ENCODE measurements around the gene RPIA. TPM values are rescaled to one million over a fixed set of nuclear protein-coding genes. Genes with fewer than 3 reads are reported as not detected.

RPIA gene
- total and polyA plus RNA-seq, 7 experiments from 2014 or later, result 16.4 to 65.3 (median 25.1) TPM

GRCh38 chr2:88737385-88737784 is 45.9 kb downstream of the RPIA start:
- ChIA-PET POLR2A (no interaction called here), CTCF (interaction anchor here (0.6 to 1.4 kb wide), 4 partner anchors 9 to 130 kb away, joined by 3 to 7 read pairs (median 4); no protein-coding TSS in a partner anchor)
- intact Hi-C loops (cut with micrococcal nuclease), result no loop called here
- H3K4me1 Mint-ChIP-seq, result peaks cover 0 to 32% (median 20%) of the 10 kb centered on the region in 7 donors
- DNase-seq, result no peak
- no peak for ATAC-seq
- Histone ChIP-seq H3K9me3 (ENCODE audit: control insufficient read depth in 2 of 3, low read length in 3 of 3) (no peaks in the 10 kb centered on the region), H3K36me3 (ENCODE audit: control insufficient read depth in 2 of 3, insufficient read depth in 3 of 3, low read length in 3 of 3) (peaks cover 0 to 46% (median 7%) of the 10 kb centered on the region in 3 experiments), H3K27ac (ENCODE audit: low read depth, low read length) (no peak overlapping the region), H3K4me3 (ENCODE audit: low read length) (no peak overlapping the region), H3K4me1 (ENCODE audit: control insufficient read depth in 2 of 2, insufficient read depth in 2 of 2, low read length in 2 of 2) (peaks cover 0 to 5% of the 10 kb centered on the region in 2 donors), H3K27me3 (ENCODE audit: control insufficient read depth in 2 of 2, insufficient read depth in 2 of 2, low read length in 2 of 2) (no peaks in the 10 kb centered on the region)
- H3K27ac Mint-ChIP-seq, result peak overlapping the region in 6 of 9 donors; percentile 6 to 55 (median 34)
- H3K4me3 Mint-ChIP-seq, result no peak overlapping the region
- peaks cover 5 to 46% (median 27%) of the 10 kb centered on the region in 5 donors for H3K36me3 Mint-ChIP-seq
- H3K9me3 Mint-ChIP-seq, result peaks cover 0 to 7% (median 0%) of the 10 kb centered on the region in 11 donors
- H3K27me3 Mint-ChIP-seq, result no peaks in the 10 kb centered on the region

DNA sequence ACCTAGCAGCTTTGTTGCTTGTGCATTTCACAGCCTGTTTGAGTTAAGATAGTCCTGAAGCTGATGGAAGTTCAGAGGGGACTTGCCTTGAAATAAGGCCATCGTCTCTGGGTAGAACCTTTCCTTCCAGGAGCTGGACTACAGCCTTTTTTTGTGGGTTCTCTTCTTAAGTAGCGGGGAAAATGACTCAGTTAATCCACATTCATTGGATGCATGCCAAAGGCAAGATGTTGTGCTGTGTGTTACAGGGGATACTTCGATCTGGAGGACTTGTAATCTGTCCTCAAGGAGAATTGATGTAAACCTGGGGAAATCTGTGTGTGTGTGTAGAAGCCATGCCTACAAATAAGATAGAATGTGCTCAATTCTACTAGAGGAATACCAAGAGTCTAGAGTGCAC is 46.8 kb downstream of the RPIA start:
- DNase-seq (no peak), ATAC-seq (no peak)
- Mint-ChIP-seq H3K27ac (peak overlapping the region in 8 of 9 donors; percentile 20 to 79 (median 26)), H3K4me1 (peaks cover 0 to 29% (median 23%) of the 10 kb centered on the region in 7 donors), H3K9me3 (peaks cover 0 to 15% (median 2%) of the 10 kb centered on the region in 11 donors), H3K27me3 (no peaks in the 10 kb centered on the region), H3K36me3 (peaks cover 13 to 55% (median 32%) of the 10 kb centered on the region in 5 donors), H3K4me3 (no peak overlapping the region)
- intact Hi-C loops (cut with micrococcal nuclease), result no loop called here
- H3K4me3 ChIP-seq (ENCODE audit: low read length), result no peak overlapping the region
- H3K27ac ChIP-seq (ENCODE audit: low read depth, low read length), result no peak overlapping the region
- no peaks in the 10 kb centered on the region for H3K27me3 ChIP-seq (ENCODE audit: control insufficient read depth in 2 of 2, insufficient read depth in 2 of 2, low read length in 2 of 2)
- no peaks in the 10 kb centered on the region for H3K9me3 ChIP-seq (ENCODE audit: control insufficient read depth in 2 of 3, low read length in 3 of 3)
- ChIA-PET POLR2A (no interaction called here), CTCF (interaction anchor here (0.6 to 1.4 kb wide), 5 partner anchors 10 to 183 kb away, joined by 3 to 7 read pairs (median 3); no protein-coding TSS in a partner anchor)
- peaks cover 0 to 5% of the 10 kb centered on the region in 2 donors for H3K4me1 ChIP-seq (ENCODE audit: control insufficient read depth in 2 of 2, insufficient read depth in 2 of 2, low read length in 2 of 2)
- H3K36me3 ChIP-seq (ENCODE audit: control insufficient read depth in 2 of 3, insufficient read depth in 3 of 3, low read length in 3 of 3), result peaks cover 0 to 46% (median 6%) of the 10 kb centered on the region in 3 experiments

DNA sequence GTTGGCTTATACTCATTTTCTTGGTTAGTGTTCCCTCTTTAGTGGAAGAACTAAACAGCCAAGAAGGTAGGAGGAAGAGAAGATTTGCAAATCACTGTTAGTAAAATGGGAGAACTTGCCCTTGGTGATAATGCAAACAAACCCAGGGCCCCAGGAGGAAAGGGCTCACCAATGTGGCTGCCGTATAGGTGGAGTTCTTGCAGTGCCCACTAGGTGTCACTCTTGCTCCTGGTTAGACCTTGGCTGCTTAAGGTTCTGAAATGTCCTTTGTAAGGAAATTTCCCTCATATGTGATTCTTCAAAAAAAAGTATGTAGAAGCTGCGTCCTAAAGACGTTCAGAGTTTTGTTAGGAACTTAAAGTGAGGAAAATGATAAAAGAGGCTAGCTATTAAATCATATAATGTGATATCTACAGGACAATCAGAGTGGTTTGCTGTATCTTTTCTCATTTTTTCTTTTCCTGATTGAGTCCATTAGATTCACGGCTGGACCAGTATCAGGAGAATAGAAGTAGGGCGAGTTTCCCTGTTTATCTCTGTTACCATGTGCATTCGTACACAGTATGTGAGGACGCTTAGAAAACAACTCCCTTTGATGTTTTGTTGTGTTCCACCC is 48.6 kb downstream of the RPIA start:
- Histone ChIP-seq H3K27ac (ENCODE audit: low read depth, low read length) (no peak overlapping the region), H3K9me3 (ENCODE audit: control insufficient read depth in 2 of 3, low read length in 3 of 3) (peaks cover 0 to 4% (median 0%) of the 10 kb centered on the region in 3 experiments), H3K4me3 (ENCODE audit: low read length) (no peak overlapping the region), H3K36me3 (ENCODE audit: control insufficient read depth in 2 of 3, insufficient read depth in 3 of 3, low read length in 3 of 3) (peaks cover 0 to 48% (median 6%) of the 10 kb centered on the region in 3 experiments), H3K27me3 (ENCODE audit: control insufficient read depth in 2 of 2, insufficient read depth in 2 of 2, low read length in 2 of 2) (no peaks in the 10 kb centered on the region), H3K4me1 (ENCODE audit: control insufficient read depth in 2 of 2, insufficient read depth in 2 of 2, low read length in 2 of 2) (peaks cover 0 to 5% of the 10 kb centered on the region in 2 donors)
- intact Hi-C loops (cut with micrococcal nuclease), result loop anchor here (1.0 to 5.0 kb wide), 10 partner anchors 11 to 307 kb away; no protein-coding TSS in a partner anchor
- Mint-ChIP-seq H3K27ac (peak overlapping the region in 6 of 9 donors; percentile 66 to 84 (median 71)), H3K4me1 (peaks cover 4 to 37% (median 30%) of the 10 kb centered on the region in 7 donors), H3K9me3 (peaks cover 0 to 33% (median 16%) of the 10 kb centered on the region in 11 donors), H3K4me3 (peak overlapping the region in 4 of 10 donors; percentile 8 to 43 (median 25)), H3K36me3 (peaks cover 22 to 72% (median 51%) of the 10 kb centered on the region in 5 donors), H3K27me3 (no peaks in the 10 kb centered on the region)
- DNase-seq (peak; percentile 40 to 80 (median 67)), ATAC-seq (peak; percentile 95)
- CTCF ChIA-PET, result interaction anchor here (0.6 to 2.3 kb wide), 7 partner anchors 9 to 135 kb away, joined by 3 to 12 read pairs (median 6); no protein-coding TSS in a partner anchor
- POLR2A ChIA-PET, result interaction anchor here (1.7 kb wide), 1 partner anchor 11 kb away, joined by 6 read pairs; no protein-coding TSS in a partner anchor

- H3K27me3 ChIP-seq (ENCODE audit: control insufficient read depth in 2 of 2, insufficient read depth in 2 of 2, low read length in 2 of 2), result no peaks in the 10 kb centered on the region
- H3K9me3 ChIP-seq (ENCODE audit: control insufficient read depth in 2 of 3, low read length in 3 of 3), result peaks cover 0 to 17% (median 4%) of the 10 kb centered on the region in 3 experiments
- DNase-seq (no peak), ATAC-seq (no peak)
- intact Hi-C loops (cut with micrococcal nuclease), result no loop called here
- H3K36me3 ChIP-seq (ENCODE audit: control insufficient read depth in 2 of 3, insufficient read depth in 3 of 3, low read length in 3 of 3), result peaks cover 4 to 31% (median 7%) of the 10 kb centered on the region in 3 experiments
- peak overlapping the region in 6 of 10 donors; percentile 35 to 71 (median 60) for H3K4me3 Mint-ChIP-seq
- ChIA-PET CTCF (interaction anchor here (1.7 kb wide), 1 partner anchor 13 kb away, joined by 4 read pairs; no protein-coding TSS in a partner anchor), POLR2A (no interaction called here)
- H3K9me3 Mint-ChIP-seq, result peaks cover 5 to 60% (median 21%) of the 10 kb centered on the region in 11 donors
- peaks cover 0 to 35% of the 10 kb centered on the region in 2 donors for H3K4me1 ChIP-seq (ENCODE audit: control insufficient read depth in 2 of 2, insufficient read depth in 2 of 2, low read length in 2 of 2)
- no peak overlapping the region for H3K27ac ChIP-seq (ENCODE audit: low read depth, low read length)
- H3K36me3 Mint-ChIP-seq, result peaks cover 42 to 89% (median 86%) of the 10 kb centered on the region in 5 donors
- H3K27me3 Mint-ChIP-seq, result no peaks in the 10 kb centered on the region
- H3K4me3 ChIP-seq (ENCODE audit: low read length), result no peak overlapping the region
- H3K27ac Mint-ChIP-seq, result peak overlapping the region in 8 of 9 donors; percentile 78 to 96 (median 90)
- H3K4me1 Mint-ChIP-seq, result peaks cover 12 to 70% (median 64%) of the 10 kb centered on the region in 7 donors
These were observed 55.5 kb downstream of the RPIA start for GRCh38 chr2:88746929-88747490.

DNA sequence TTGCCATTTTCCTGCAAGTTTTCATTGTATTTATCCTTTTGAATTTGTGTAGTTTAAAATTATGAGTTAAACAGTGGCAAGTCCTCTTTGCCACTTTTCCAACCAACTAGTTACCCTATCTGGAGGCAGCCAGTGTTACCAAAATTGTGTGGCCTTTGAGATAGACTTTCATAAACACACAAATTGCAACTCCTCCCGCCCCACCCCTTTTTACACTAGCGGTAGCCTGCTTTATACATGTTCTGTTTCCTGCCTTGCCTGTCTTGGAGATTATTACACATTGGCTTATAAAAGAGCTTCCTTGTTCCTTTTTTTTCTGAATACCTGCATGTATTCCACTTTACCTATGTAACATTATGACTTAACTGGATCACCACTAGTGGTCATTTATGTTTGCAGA is 56.5 kb downstream of the RPIA start:
- no peaks in the 10 kb centered on the region for H3K27me3 ChIP-seq (ENCODE audit: control insufficient read depth in 2 of 2, insufficient read depth in 2 of 2, low read length in 2 of 2)

DNA sequence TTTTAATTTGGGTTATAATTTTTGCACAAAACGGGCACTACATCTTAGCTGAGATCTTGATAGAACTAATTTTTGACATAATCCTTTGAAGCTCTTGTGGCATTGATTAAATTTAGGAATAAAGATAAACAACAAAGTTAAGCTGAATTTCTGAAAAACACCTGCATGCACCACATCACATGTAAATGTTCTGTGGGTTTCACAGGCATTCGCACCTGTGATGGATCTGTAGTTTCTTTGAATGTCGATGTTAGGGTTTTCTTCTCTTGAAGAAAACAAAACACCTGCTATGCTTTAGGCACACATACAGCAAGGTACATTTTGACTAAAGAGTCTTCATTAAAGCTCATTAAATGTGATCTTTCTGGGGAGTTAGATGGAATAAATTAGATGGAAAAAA is 60.3 kb downstream of the RPIA start:
- Histone ChIP-seq H3K4me1 (ENCODE audit: control insufficient read depth in 2 of 2, insufficient read depth in 2 of 2, low read length in 2 of 2) (peaks cover 0 to 78% of the 10 kb centered on the region in 2 donors), H3K27ac (ENCODE audit: low read depth, low read length) (peak overlapping the region; percentile 84)
- H3K4me1 Mint-ChIP-seq, result peaks cover 33 to 94% (median 89%) of the 10 kb centered on the region in 7 donors

More for the DNA sequence above, 56.5 kb downstream of the RPIA start:
- Histone ChIP-seq H3K4me1 (ENCODE audit: control insufficient read depth in 2 of 2, insufficient read depth in 2 of 2, low read length in 2 of 2) (peaks cover 0 to 45% of the 10 kb centered on the region in 2 donors), H3K4me3 (ENCODE audit: low read length) (no peak overlapping the region), H3K9me3 (ENCODE audit: control insufficient read depth in 2 of 3, low read length in 3 of 3) (peaks cover 0 to 17% (median 4%) of the 10 kb centered on the region in 3 experiments), H3K36me3 (ENCODE audit: control insufficient read depth in 2 of 3, insufficient read depth in 3 of 3, low read length in 3 of 3) (peaks cover 2 to 31% (median 7%) of the 10 kb centered on the region in 3 experiments), H3K27ac (ENCODE audit: low read depth, low read length) (peak overlapping the region; percentile 33)
- Mint-ChIP-seq H3K9me3 (peaks cover 5 to 50% (median 21%) of the 10 kb centered on the region in 11 donors), H3K4me3 (peak overlapping the region in 9 of 10 donors; percentile 35 to 71 (median 64)), H3K27me3 (no peaks in the 10 kb centered on the region), H3K27ac (peak overlapping the region in 8 of 9 donors; percentile 81 to 96 (median 90)), H3K4me1 (peaks cover 15 to 76% (median 70%) of the 10 kb centered on the region in 7 donors), H3K36me3 (peaks cover 37 to 83% (median 80%) of the 10 kb centered on the region in 5 donors)
- ChIA-PET POLR2A (no interaction called here), CTCF (interaction anchor here (1.0 to 1.7 kb wide), 2 partner anchors 12 to 13 kb away, joined by 4 to 6 read pairs; no protein-coding TSS in a partner anchor)
- ATAC-seq (no peak), DNase-seq (peak in 5 of 9 donors; percentile 19 to 34 (median 23))
- intact Hi-C loops (cut with micrococcal nuclease), result no loop called here

More for the DNA sequence above, 60.3 kb downstream of the RPIA start:
- peaks cover 0 to 15% (median 1%) of the 10 kb centered on the region in 11 donors for H3K9me3 Mint-ChIP-seq
- Histone ChIP-seq H3K4me3 (ENCODE audit: low read length) (no peak overlapping the region), H3K36me3 (ENCODE audit: control insufficient read depth in 2 of 3, insufficient read depth in 3 of 3, low read length in 3 of 3) (peaks cover 0 to 7% (median 2%) of the 10 kb centered on the region in 3 experiments), H3K9me3 (ENCODE audit: control insufficient read depth in 2 of 3, low read length in 3 of 3) (no peaks in the 10 kb centered on the region), H3K27me3 (ENCODE audit: control insufficient read depth in 2 of 2, insufficient read depth in 2 of 2, low read length in 2 of 2) (no peaks in the 10 kb centered on the region)
- ChIA-PET POLR2A (interaction anchor here (0.6 to 1.7 kb wide), 5 partner anchors 9 to 60 kb away, joined by 3 to 6 read pairs (median 4); partner anchors contain the start of gene RPIA), CTCF (interaction anchor here (1.0 to 1.7 kb wide), 4 partner anchors 11 to 129 kb away, joined by 3 to 12 read pairs (median 4); no protein-coding TSS in a partner anchor)
- intact Hi-C loops (cut with micrococcal nuclease), result loop anchor here in 1 of 2 donors (1.0 kb wide), 3 partner anchors 10 to 16 kb away; no protein-coding TSS in a partner anchor
- peak overlapping the region in 9 of 10 donors; percentile 12 to 74 (median 39) for H3K4me3 Mint-ChIP-seq
- peak in 7 of 9 donors; percentile 48 to 83 (median 77) for DNase-seq
- H3K36me3 Mint-ChIP-seq, result peaks cover 9 to 52% (median 47%) of the 10 kb centered on the region in 5 donors
- peak overlapping the region; percentile 9 to 100 (median 97) for H3K27ac Mint-ChIP-seq
- H3K27me3 Mint-ChIP-seq, result no peaks in the 10 kb centered on the region
- peak; percentile 68 for ATAC-seq
